NCI-H748 treated with DMSO at 0.1 percent for 48 hours (cell line): Measurements from ENCODE around the gene BMP7.

Experiments used
- DNase-seq: peaks from one replicate; lab custom pipeline; 2025; lab: John Stamatoyannopoulos, UW

Gene BMP7

GRCh38 chr20:57145089-57145631 lies 121.3 kb downstream of the BMP7 start:
- DNase-seq = no peak

GRCh38 chr20:57143173-57143572 lies 123.3 kb downstream of the BMP7 start:
- DNase-seq = no peak

- no peak for DNase-seq
These were observed 123.8 kb downstream of the BMP7 start for GRCh38 chr20:57142667-57143066.

- DNase-seq = no peak
These were observed 124.9 kb downstream of the BMP7 start for GRCh38 chr20:57141492-57141891.

GRCh38 chr20:57140416-57140965 lies 126.0 kb downstream of the BMP7 start:
- no peak for DNase-seq

GRCh38 chr20:57139342-57140093 lies 126.9 kb downstream of the BMP7 start:
- DNase-seq = no peak

GRCh38 chr20:57138198-57138995 lies 128.0 kb downstream of the BMP7 start:
- DNase-seq = no peak

GRCh38 chr20:57137676-57138075 lies 128.8 kb downstream of the BMP7 start:
- DNase-seq = no peak

GRCh38 chr20:57136734-57137133 lies 129.7 kb downstream of the BMP7 start:
- no peak for DNase-seq

- DNase-seq = no peak
These were observed 130.6 kb downstream of the BMP7 start for GRCh38 chr20:57135875-57136274.

GRCh38 chr20:57134804-57135203 lies 131.6 kb downstream of the BMP7 start:
- DNase-seq = no peak

- DNase-seq = no peak
These were observed 132.4 kb downstream of the BMP7 start for GRCh38 chr20:57133926-57134650.

GRCh38 chr20:57131601-57132391 lies 134.6 kb downstream of the BMP7 start:
- DNase-seq = no peak

GRCh38 chr20:57131077-57131476 lies 135.4 kb downstream of the BMP7 start:
- no peak for DNase-seq

- DNase-seq = no peak
These were observed 136.2 kb downstream of the BMP7 start for GRCh38 chr20:57130160-57130772.

- no peak for DNase-seq
These were observed 137.1 kb downstream of the BMP7 start for GRCh38 chr20:57129303-57129702.

GRCh38 chr20:57128044-57128757 lies 138.2 kb downstream of the BMP7 start:
- DNase-seq = no peak

- no peak for DNase-seq
These were observed 139.9 kb downstream of the BMP7 start for GRCh38 chr20:57126481-57127092.

- no peak for DNase-seq
These were observed 141.5 kb downstream of the BMP7 start for GRCh38 chr20:57124800-57125517.
